GM18517 (cell line): Measurements from ENCODE around the gene BRINP2.
"Not testable (repeated sequence)": the region's sequence is repeated elsewhere in the genome, so short reads cannot be mapped to it uniquely, and the experiment has no call there.

ENCODE experiments used
- ATAC-seq: cut with Tn5 transposase; IDR thresholded peaks from one replicate; pipeline ENCODE4 v1.9.1; 2021; ENCODE audit warnings: mild to moderate bottlenecking, moderate library complexity; ENCODE audit not compliant: unreplicated experiment

Gene BRINP2

GRCh38 chr1:177309880-177310279 lies 139.1 kb downstream of the BRINP2 start:
- no peak for ATAC-seq

- no peak for ATAC-seq
Observed at GRCh38 chr1:177310326-177310725, 139.6 kb downstream of the BRINP2 start.

- ATAC-seq = no peak
Observed at GRCh38 chr1:177311111-177311510, 140.4 kb downstream of the BRINP2 start.

- no peak for ATAC-seq
Observed at GRCh38 chr1:177311586-177311985, 140.8 kb downstream of the BRINP2 start.

- no peak for ATAC-seq
Observed at GRCh38 chr1:177315261-177315660, 144.5 kb downstream of the BRINP2 start.

GRCh38 chr1:177315761-177316160 lies 145.0 kb downstream of the BRINP2 start:
- ATAC-seq = no peak

- ATAC-seq = not testable (repeated sequence)
Observed at GRCh38 chr1:177321434-177321833, 150.7 kb downstream of the BRINP2 start.

- ATAC-seq = no peak
Observed at GRCh38 chr1:177328251-177328650, 157.5 kb downstream of the BRINP2 start.

- ATAC-seq = no peak
Observed at GRCh38 chr1:177329871-177330270, 159.1 kb downstream of the BRINP2 start.
